ENCODE data around the gene SHISAL1. TPM values are rescaled to one million over a fixed set of nuclear protein-coding genes. Genes with fewer than 3 reads are reported as not detected.

SHISAL1 gene
- total and polyA plus RNA-seq, 2 donors (not counting 1 experiment from before 2014, with no cell fraction given): not detected

GRCh38 chr22:44328762-44329161 lies 16.0 kb upstream of the SHISAL1 start:
- no peaks in the 10 kb centered on the region for H3K79me2 ChIP-seq (ENCODE audit: control insufficient read depth, insufficient read depth, low read length)
- Mint-ChIP-seq H3K4me3 (no peak overlapping the region), H3K9me3 (ENCODE audit: insufficient read depth) (no peaks in the 10 kb centered on the region), H3K27ac (no peak overlapping the region), H3K4me1 (peaks cover 18% of the 10 kb centered on the region), H3K27me3 (peaks cover 62% of the 10 kb centered on the region)
- H3K9me3 ChIP-seq (ENCODE audit: control extremely low read depth in 1 of 3, control insufficient read depth in 2 of 3, insufficient read depth in 1 of 3, low read length in 2 of 3): peaks cover 0 to 4% (median 0%) of the 10 kb centered on the region in 3 donors
- no peak for ATAC-seq (ENCODE audit: low read depth)
- WGBS (ENCODE audit: insufficient coverage): 61% methylated on average over 5 of the region's 5 CpGs
- peaks cover 0 to 69% (median 29%) of the 10 kb centered on the region in 4 experiments for H3K27me3 ChIP-seq (replicated peaks in 1 of 4; ENCODE audit: control extremely low read depth in 1 of 4, control insufficient read depth in 3 of 4, insufficient read depth in 4 of 4, low read length in 3 of 4)
- no peak for DNase-seq
- TF ChIP-seq EZH2 (IDR thresholded peaks at IDR 0.05; ENCODE audit: borderline replicate concordance, insufficient read depth, low read depth, low read length, poor library complexity, severe bottlenecking): no peak
- TF ChIP-seq CTCF (IDR thresholded peaks at IDR 0.05): no peak
- no peak overlapping the region for H3K9ac ChIP-seq (ENCODE audit: low read length)
- no peaks in the 10 kb centered on the region for H3K36me3 ChIP-seq (replicated peaks in 1 of 2; ENCODE audit: control extremely low read depth in 1 of 2, control insufficient read depth in 1 of 2, extremely low read depth in 1 of 2, insufficient read depth in 2 of 2, low read length in 1 of 2)
- ChIA-PET CTCF (no interaction called here), POLR2A (no interaction called here)
- peaks cover 21 to 22% of the 10 kb centered on the region in 2 donors for H3K4me1 ChIP-seq (ENCODE audit: control insufficient read depth in 2 of 2, insufficient read depth in 2 of 2, low read length in 2 of 2)
- no peak overlapping the region for H3K4me2 ChIP-seq (replicated peaks; ENCODE audit: low read depth, low read length, poor library complexity, severe bottlenecking)
- H3K27ac ChIP-seq (ENCODE audit: low read length in 2 of 2): no peak overlapping the region
- intact Hi-C loops (cut with micrococcal nuclease): no loop called here
- H2AFZ ChIP-seq (ENCODE audit: insufficient read depth, low read depth, low read length, poor library complexity, severe bottlenecking): no peak overlapping the region
- H3K4me3 ChIP-seq (ENCODE audit: control extremely low read depth in 1 of 5, extremely low read depth in 1 of 5, insufficient read depth in 1 of 5, low read depth in 2 of 5, low read length in 4 of 5): no peak overlapping the region
- H4K20me1 ChIP-seq (ENCODE audit: control insufficient read depth, insufficient read depth, low read length, poor library complexity, severe bottlenecking): no peaks in the 10 kb centered on the region

- peaks cover 18% of the 10 kb centered on the region for H3K4me1 Mint-ChIP-seq
- H3K4me3 Mint-ChIP-seq: no peak overlapping the region
- H3K27me3 Mint-ChIP-seq: peaks cover 67% of the 10 kb centered on the region
- H3K79me2 ChIP-seq (ENCODE audit: control insufficient read depth, insufficient read depth, low read length): no peaks in the 10 kb centered on the region
- no peak overlapping the region for H3K4me3 ChIP-seq (ENCODE audit: control extremely low read depth in 1 of 5, extremely low read depth in 1 of 5, insufficient read depth in 1 of 5, low read depth in 2 of 5, low read length in 4 of 5)
- 92% methylated on average over 6 of the region's 6 CpGs for WGBS (ENCODE audit: insufficient coverage)
- TF ChIP-seq EZH2 (IDR thresholded peaks at IDR 0.05; ENCODE audit: borderline replicate concordance, insufficient read depth, low read depth, low read length, poor library complexity, severe bottlenecking) (no peak), CTCF (IDR thresholded peaks at IDR 0.05) (no peak)
- H3K9me3 Mint-ChIP-seq (ENCODE audit: insufficient read depth): no peaks in the 10 kb centered on the region
- ChIA-PET CTCF (no interaction called here), POLR2A (no interaction called here)
- H3K9ac ChIP-seq (ENCODE audit: low read length): no peak overlapping the region
- H3K4me1 ChIP-seq (ENCODE audit: control insufficient read depth in 2 of 2, insufficient read depth in 2 of 2, low read length in 2 of 2): peaks cover 21 to 22% of the 10 kb centered on the region in 2 donors
- DNase-seq (no peak), ATAC-seq (ENCODE audit: low read depth) (no peak)
- H3K27ac Mint-ChIP-seq: no peak overlapping the region
- no peak overlapping the region for H3K27ac ChIP-seq (ENCODE audit: low read length in 2 of 2)
- intact Hi-C loops (cut with micrococcal nuclease): no loop called here
- peaks cover 0 to 1% (median 0%) of the 10 kb centered on the region in 3 donors for H3K9me3 ChIP-seq (ENCODE audit: control extremely low read depth in 1 of 3, control insufficient read depth in 2 of 3, insufficient read depth in 1 of 3, low read length in 2 of 3)
- H3K36me3 ChIP-seq (replicated peaks in 1 of 2; ENCODE audit: control extremely low read depth in 1 of 2, control insufficient read depth in 1 of 2, extremely low read depth in 1 of 2, insufficient read depth in 2 of 2, low read length in 1 of 2): no peaks in the 10 kb centered on the region
- no peak overlapping the region for H2AFZ ChIP-seq (ENCODE audit: insufficient read depth, low read depth, low read length, poor library complexity, severe bottlenecking)
- no peak overlapping the region for H3K4me2 ChIP-seq (replicated peaks; ENCODE audit: low read depth, low read length, poor library complexity, severe bottlenecking)
- H3K27me3 ChIP-seq (replicated peaks in 1 of 4; ENCODE audit: control extremely low read depth in 1 of 4, control insufficient read depth in 3 of 4, insufficient read depth in 4 of 4, low read length in 3 of 4): peaks cover 0 to 64% (median 28%) of the 10 kb centered on the region in 4 experiments
- H4K20me1 ChIP-seq (ENCODE audit: control insufficient read depth, insufficient read depth, low read length, poor library complexity, severe bottlenecking): no peaks in the 10 kb centered on the region
Observed at GRCh38 chr22:44328326-44328725, 15.6 kb upstream of the SHISAL1 start.
